ENCODE measurements around the gene SORCS3.

- TF ChIP-seq CTCF (IDR thresholded peaks at IDR 0.05; ENCODE audit: insufficient read depth, low read length, poor library complexity, severe bottlenecking) = no peak
- no peak for TF ChIP-seq EZH2phosphoT487 (conservative IDR thresholded peaks at IDR 0.05; ENCODE audit: low read length)
These were observed 234.5 kb downstream of the SORCS3 start for GRCh38 chr10:104875561-104875960.
